LoVo (cell line): ENCODE measurements around the gene PAK3.

Experiments
- DNase-seq: peaks from one replicate; pipeline ENCODE4 v3.0.0-alpha.2; 2016; ENCODE audit warnings: low spot score

Gene PAK3

DNA sequence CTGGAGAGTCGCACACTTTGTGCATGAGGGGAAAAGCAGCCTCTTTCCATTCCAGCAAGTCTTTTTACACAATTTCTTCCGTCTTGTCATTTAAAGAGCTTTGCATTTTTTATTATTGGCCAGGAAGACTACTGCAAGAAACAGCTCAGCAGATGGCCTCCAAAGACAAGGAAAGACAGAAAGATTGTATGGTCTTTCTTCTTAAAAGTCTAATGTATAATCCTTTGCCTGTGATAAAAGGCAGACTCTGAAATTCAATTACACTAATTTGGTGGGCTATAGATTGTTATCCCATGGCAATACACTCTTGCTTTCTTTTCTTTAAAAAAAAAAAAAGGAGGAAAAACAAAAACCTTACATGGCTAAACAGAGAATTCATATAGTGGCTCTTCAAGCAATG, 168.4 kb downstream of the PAK3 start:
- DNase-seq, result no peak

DNA sequence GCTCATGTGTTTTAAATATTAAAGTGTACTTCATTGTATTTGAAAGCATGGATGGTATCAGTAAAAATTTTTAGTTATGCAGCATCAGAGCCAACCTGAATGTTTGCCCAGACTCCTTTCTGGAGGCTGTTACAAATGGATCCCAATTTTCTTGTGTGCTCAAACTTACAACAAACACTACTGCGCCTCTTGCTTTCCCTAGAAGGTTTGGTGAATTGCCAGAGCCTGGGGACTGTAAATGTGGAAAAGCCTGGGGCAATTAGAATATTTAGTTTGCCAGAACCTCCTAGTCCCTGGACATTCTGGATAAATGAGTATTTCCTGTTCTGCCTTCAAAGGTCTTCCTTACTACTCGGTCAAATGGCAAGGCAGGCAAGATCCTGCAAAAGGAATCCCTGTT, 169.5 kb downstream of the PAK3 start:
- DNase-seq, result no peak

DNA sequence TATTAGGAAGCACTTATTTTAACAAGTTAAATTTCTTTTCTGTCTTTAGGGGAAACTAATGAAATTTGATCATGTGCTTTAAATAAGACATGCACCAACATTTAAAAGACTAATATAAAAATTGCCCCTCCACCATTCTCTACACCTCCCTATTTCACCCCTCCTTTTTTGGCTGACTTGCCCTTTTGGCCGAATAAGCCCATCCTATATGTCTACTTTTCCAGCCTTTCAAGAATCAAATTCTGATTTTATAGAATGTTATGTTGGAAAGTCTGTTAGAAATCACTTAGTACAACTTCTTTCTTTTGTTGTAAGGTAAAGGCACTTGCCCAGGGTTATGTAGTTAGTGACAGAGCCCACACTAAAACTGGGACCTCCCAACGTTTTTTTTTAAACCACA, 172.5 kb downstream of the PAK3 start:
- no peak for DNase-seq

DNA sequence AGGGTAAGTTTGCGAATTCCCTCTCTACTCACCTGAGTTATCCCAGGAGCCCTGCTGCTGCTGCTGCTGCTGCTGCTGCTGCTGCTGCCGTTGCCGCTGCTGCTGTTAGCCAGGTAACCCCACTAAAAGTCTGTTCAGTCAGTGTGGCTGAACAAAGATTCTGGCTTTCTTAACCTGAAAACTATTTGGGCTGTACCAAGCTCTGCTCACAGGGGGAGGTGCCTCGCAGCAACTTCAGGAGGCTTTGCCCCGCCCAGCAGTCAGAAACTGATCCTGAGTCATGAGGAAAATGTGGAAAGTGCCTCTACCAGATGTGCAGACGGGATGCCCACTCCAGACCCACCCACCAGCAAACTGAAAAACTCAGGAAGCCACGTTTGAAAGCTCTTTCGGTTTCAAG, 174.3 kb downstream of the PAK3 start, which contains the start of gene CAPN6:
CAPN6 (minus strand) TSS at position 145 of the 400 bp plus-strand sequence. CDS start 6,547 bp downstream, outside the sequence.
- DNase-seq, result no peak
